ENCODE measurements around the gene BEGAIN. TPM values are rescaled to one million over a fixed set of nuclear protein-coding genes. Genes with fewer than 3 reads are reported as not detected.

The BEGAIN gene
- total and polyA plus RNA-seq, 4 donors, result 0.28 to 2.6 (median 1.00) TPM

DNA sequence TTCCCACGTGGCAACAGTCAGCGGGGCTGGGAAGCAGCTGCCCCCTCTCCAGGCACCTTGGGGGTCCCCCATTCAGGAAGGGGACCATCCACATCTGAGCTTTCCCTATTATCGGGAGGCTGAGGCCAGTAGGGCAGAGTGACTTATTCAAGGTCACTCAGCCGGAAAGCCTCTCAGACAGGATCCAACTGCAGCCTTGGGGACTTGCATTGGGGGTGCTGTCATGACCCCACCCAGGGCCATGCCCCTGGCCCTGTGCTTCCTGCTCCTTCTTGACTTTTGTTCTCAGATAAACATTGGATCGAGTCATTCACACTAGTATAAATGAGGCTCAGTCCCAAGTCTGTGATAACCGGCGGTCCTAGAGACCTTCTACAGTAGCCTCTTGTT, 12.6 kb downstream of the BEGAIN start:
- Histone ChIP-seq H3K27me3 (ENCODE audit: control insufficient read depth in 1 of 2, insufficient read depth in 2 of 2, low read length in 1 of 2) (no peaks in the 10 kb centered on the region), H3K9me3 (ENCODE audit: control insufficient read depth, low read length) (no peaks in the 10 kb centered on the region), H3K36me3 (ENCODE audit: control insufficient read depth in 1 of 2, insufficient read depth in 2 of 2, low read length in 1 of 2) (no peaks in the 10 kb centered on the region), H3K4me3 (ENCODE audit: low read length in 2 of 2) (no peak overlapping the region), H3K4me1 (ENCODE audit: control insufficient read depth in 1 of 2, insufficient read depth in 2 of 2, low read length in 2 of 2) (no peaks in the 10 kb centered on the region), H3K27ac (ENCODE audit: low read depth in 1 of 2, low read length in 2 of 2) (no peak overlapping the region)
- DNase-seq (no peak), ATAC-seq (ENCODE audit: low FRiP score) (no peak)
- WGBS, 2 donors, result 29 to 37% methylated on average over 7 of the region's 7 CpGs
- intact Hi-C loops (cut with DNase I), result no loop called here

DNA sequence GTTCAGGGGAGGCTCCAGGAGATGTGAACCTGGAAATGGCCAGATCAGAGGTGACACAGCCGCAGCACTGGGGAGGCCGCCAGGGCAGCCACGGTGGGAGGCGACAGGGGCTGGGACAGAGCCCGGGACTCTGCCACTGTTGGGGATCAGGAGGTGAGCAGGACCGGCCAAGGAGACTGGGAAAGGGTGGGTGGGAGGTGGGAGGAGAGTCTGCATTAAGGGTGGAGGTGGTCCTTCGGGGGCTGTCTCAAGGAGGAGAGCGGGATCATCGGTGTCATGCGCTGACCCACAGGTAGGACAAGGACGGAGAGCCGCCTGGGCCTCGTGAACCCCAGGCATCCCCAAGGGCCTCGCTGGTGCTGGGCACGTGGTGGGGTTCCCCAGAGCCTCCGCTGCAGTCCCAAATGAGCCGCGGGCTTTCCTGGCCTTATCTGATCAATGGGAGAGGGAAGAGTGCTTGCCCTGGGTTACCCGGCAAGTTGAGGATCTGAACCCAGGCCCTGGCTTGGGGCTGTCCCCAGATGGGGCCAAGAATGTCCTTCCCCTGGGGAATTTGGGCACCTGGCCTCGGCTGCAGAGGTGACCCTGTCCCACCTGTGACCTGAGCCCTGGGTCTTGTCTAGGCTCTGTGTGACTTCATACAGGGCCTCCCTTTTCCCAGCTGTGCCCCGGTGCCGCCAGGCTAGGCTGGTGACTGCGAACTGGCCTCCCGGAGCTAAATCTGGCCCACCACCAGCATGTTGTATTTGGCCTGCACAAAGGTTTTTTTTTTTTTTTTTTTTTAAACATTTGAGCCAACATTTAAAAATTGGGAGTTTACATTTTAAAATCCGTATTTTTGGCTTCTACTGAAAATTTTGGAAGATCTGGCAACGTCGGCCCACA, 13.2 kb downstream of the BEGAIN start:
- ATAC-seq (ENCODE audit: low FRiP score) (no peak), DNase-seq (no peak)
- Histone ChIP-seq H3K27me3 (ENCODE audit: control insufficient read depth in 1 of 2, insufficient read depth in 2 of 2, low read length in 1 of 2) (no peaks in the 10 kb centered on the region), H3K9me3 (ENCODE audit: control insufficient read depth, low read length) (no peaks in the 10 kb centered on the region), H3K27ac (ENCODE audit: low read depth in 1 of 2, low read length in 2 of 2) (no peak overlapping the region), H3K36me3 (ENCODE audit: control insufficient read depth in 1 of 2, insufficient read depth in 2 of 2, low read length in 1 of 2) (no peaks in the 10 kb centered on the region), H3K4me3 (ENCODE audit: low read length in 2 of 2) (no peak overlapping the region), H3K4me1 (ENCODE audit: control insufficient read depth in 1 of 2, insufficient read depth in 2 of 2, low read length in 2 of 2) (no peaks in the 10 kb centered on the region)
- intact Hi-C loops (cut with DNase I), result no loop called here
- WGBS, 2 donors, result 54 to 60% methylated on average over 27 of the region's 27 CpGs

DNA sequence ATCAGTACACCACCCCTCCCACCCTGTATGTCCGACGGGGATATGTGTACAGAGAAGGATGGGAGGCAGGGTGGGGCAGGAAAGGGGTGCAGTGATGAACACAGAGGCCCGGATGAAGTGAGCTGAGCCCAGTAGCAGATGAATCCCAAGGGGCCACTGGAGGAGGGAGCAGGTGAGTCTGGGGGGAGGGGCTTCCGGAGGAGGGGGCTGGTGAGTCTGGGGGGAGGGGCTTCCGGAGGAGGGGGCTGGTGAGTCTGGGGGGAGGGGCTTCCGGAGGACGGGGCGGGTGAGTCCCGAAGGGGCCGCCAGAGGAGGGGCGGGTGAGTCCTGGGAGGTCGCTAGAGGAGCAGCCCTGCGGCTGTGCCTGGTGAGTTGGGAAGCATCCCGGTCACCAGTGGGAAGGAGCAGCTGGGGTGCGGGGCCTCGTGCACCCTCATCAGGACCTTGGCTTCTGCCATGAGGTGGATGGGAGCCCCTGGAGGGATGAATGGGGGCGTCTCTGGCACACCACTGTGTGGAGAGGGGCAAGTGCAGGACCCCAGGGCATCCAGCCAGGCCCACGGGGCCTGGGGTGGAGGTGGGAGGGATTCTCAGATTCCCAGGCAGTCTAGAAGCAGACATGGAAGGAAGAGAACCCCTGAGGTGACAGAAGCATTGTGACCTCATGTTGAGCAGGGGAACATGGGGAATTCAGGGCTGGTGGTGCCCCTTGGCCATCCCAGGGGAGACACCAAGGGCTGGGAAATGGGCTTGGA, 14.0 kb downstream of the BEGAIN start:
- intact Hi-C loops (cut with DNase I), result no loop called here
- DNase-seq, result no peak
- WGBS, 2 donors, result 22 to 24% methylated on average over 11 to 18 of the region's 18 CpGs
- no peak for ATAC-seq (ENCODE audit: low FRiP score)
- Histone ChIP-seq H3K9me3 (ENCODE audit: control insufficient read depth, low read length) (no peaks in the 10 kb centered on the region), H3K27me3 (ENCODE audit: control insufficient read depth in 1 of 2, insufficient read depth in 2 of 2, low read length in 1 of 2) (no peaks in the 10 kb centered on the region), H3K4me1 (ENCODE audit: control insufficient read depth in 1 of 2, insufficient read depth in 2 of 2, low read length in 2 of 2) (no peaks in the 10 kb centered on the region), H3K4me3 (ENCODE audit: low read length in 2 of 2) (no peak overlapping the region), H3K36me3 (ENCODE audit: control insufficient read depth in 1 of 2, insufficient read depth in 2 of 2, low read length in 1 of 2) (no peaks in the 10 kb centered on the region), H3K27ac (ENCODE audit: low read depth in 1 of 2, low read length in 2 of 2) (no peak overlapping the region)

DNA sequence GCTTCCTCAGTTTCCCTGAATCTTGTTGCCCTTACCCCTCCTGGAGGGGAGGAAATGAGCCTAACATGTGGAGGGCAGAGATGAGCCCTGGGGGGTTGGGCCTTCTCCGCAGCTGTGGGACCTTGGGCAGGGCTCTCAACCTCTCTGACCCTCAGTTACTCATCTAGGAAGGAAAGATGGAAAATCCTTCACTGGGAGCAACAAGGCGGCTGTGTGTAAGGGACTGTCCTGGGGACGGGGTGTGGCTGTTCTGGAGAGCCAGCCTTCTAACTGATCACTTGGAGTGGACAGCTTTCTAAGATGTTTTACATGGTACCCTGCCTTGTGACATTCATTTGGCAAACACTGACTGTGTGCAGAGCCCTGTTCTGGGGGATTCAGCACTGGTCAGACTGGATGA, 14.7 kb downstream of the BEGAIN start:
- H3K36me3 ChIP-seq (ENCODE audit: control insufficient read depth in 1 of 2, insufficient read depth in 2 of 2, low read length in 1 of 2), result no peaks in the 10 kb centered on the region
- 68 to 82% methylated on average over 3 of the region's 3 CpGs for WGBS, 2 donors

DNA sequence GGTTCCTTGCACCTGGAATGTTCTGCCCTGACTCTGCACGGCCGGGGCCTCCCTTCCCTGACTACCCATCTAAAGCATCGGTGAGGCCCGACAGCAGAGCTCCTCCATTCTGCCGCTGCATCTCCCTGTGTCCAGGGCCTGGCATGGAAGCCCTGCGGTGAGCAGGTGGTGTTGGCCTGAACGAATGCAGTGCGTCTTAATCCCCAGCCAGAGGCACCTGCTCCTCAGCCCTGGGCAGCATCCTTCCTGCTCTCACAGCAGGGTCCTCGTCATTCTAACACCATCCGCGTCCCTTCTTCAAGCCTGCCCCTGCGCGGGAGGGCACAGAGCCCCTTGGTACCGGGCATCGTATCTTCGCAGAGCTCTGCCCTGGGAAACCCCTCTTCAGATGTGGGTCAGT, 15.4 kb downstream of the BEGAIN start:
- DNase-seq (no peak), ATAC-seq (ENCODE audit: low FRiP score) (no peak)
- intact Hi-C loops (cut with DNase I), result no loop called here
- Histone ChIP-seq H3K27ac (ENCODE audit: low read depth in 1 of 2, low read length in 2 of 2) (no peak overlapping the region), H3K27me3 (ENCODE audit: control insufficient read depth in 1 of 2, insufficient read depth in 2 of 2, low read length in 1 of 2) (no peaks in the 10 kb centered on the region), H3K9me3 (ENCODE audit: control insufficient read depth, low read length) (no peaks in the 10 kb centered on the region), H3K4me1 (ENCODE audit: control insufficient read depth in 1 of 2, insufficient read depth in 2 of 2, low read length in 2 of 2) (no peaks in the 10 kb centered on the region), H3K4me3 (ENCODE audit: low read length in 2 of 2) (no peak overlapping the region), H3K36me3 (ENCODE audit: control insufficient read depth in 1 of 2, insufficient read depth in 2 of 2, low read length in 1 of 2) (no peaks in the 10 kb centered on the region)
- 85 to 91% methylated on average over 16 of the region's 16 CpGs for WGBS, 2 donors

More for the DNA sequence above, 14.7 kb downstream of the BEGAIN start:
- Histone ChIP-seq H3K27ac (ENCODE audit: low read depth in 1 of 2, low read length in 2 of 2) (no peak overlapping the region), H3K4me1 (ENCODE audit: control insufficient read depth in 1 of 2, insufficient read depth in 2 of 2, low read length in 2 of 2) (no peaks in the 10 kb centered on the region), H3K4me3 (ENCODE audit: low read length in 2 of 2) (no peak overlapping the region), H3K9me3 (ENCODE audit: control insufficient read depth, low read length) (no peaks in the 10 kb centered on the region), H3K27me3 (ENCODE audit: control insufficient read depth in 1 of 2, insufficient read depth in 2 of 2, low read length in 1 of 2) (no peaks in the 10 kb centered on the region)
- ATAC-seq (ENCODE audit: low FRiP score), result no peak
- no peak for DNase-seq
- intact Hi-C loops (cut with DNase I), result no loop called here

DNA sequence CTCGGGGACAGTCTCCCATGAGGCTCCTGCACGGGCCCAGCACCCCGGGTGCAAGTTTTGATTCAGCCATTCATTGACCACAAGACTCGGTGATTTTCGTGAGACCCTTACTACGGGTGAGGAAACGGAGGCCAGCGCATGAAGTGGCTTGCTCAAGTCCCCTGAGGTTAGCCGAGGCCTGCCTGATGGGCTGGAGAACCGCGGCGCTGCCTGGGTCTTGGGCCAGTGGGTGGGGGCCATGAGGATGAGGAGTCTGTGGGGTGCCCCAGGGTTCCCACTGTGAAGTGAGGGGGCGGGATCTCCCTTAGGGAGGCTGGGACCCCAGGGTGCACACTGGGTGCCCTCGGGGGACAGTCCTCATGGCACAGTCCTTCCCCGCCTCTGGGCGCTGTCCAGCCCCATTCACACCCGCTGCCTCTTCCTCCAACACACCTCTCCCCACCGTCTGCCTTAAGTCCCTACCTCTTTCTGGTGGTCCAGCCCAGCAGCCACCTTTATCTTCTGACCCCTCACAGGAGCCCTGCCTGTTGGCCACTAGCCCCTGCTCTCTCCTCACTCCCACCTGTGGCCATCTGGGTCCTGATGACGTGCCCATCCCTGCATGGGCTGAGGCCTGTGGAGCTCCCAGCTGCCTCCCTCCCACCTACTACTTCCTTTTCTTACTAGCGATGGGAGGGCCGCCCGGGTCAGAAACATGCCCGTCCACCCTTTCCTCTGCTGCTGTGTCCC, 16.3 kb downstream of the BEGAIN start:
- no peaks in the 10 kb centered on the region for H3K27me3 ChIP-seq (ENCODE audit: control insufficient read depth in 1 of 2, insufficient read depth in 2 of 2, low read length in 1 of 2)
- intact Hi-C loops (cut with DNase I), result no loop called here

DNA sequence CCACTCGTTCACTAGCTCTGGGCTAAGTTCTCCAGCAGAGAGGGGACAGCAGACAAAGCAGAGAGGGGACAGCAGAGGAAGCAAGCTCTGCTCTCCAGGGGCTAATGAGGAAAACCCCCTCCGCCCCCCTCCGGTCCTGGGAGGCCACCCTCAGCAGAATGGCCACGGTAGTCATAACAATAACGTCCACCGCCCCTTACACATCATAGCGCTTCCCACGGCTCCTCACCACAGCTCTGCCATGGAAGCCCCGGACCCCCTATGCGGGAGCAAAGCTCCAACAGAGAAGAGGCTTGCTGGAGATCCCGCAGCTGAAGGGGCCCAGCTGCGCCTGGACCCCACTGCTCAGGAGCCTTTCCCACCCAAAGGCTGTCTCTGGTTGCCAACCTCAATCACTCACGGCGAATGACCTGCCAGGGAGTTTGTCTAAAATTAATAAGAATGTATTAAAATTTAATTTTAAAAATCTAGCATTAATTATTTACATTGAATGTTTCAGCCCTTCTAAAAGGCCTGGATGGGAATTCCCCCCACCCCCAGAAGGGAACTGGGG, 17.4 kb downstream of the BEGAIN start:
- Histone ChIP-seq H3K9me3 (ENCODE audit: control insufficient read depth, low read length) (no peaks in the 10 kb centered on the region), H3K4me1 (ENCODE audit: control insufficient read depth in 1 of 2, insufficient read depth in 2 of 2, low read length in 2 of 2) (no peaks in the 10 kb centered on the region), H3K27ac (ENCODE audit: low read depth in 1 of 2, low read length in 2 of 2) (no peak overlapping the region), H3K36me3 (ENCODE audit: control insufficient read depth in 1 of 2, insufficient read depth in 2 of 2, low read length in 1 of 2) (no peaks in the 10 kb centered on the region), H3K4me3 (ENCODE audit: low read length in 2 of 2) (no peak overlapping the region), H3K27me3 (ENCODE audit: control insufficient read depth in 1 of 2, insufficient read depth in 2 of 2, low read length in 1 of 2) (no peaks in the 10 kb centered on the region)
- no peak for DNase-seq
- no peak for ATAC-seq (ENCODE audit: low FRiP score)
- WGBS, 2 donors, result 30 to 41% methylated on average over 14 of the region's 14 CpGs
- intact Hi-C loops (cut with DNase I), result no loop called here

More for the DNA sequence above, 16.3 kb downstream of the BEGAIN start:
- no peak for ATAC-seq (ENCODE audit: low FRiP score)
- no peaks in the 10 kb centered on the region for H3K4me1 ChIP-seq (ENCODE audit: control insufficient read depth in 1 of 2, insufficient read depth in 2 of 2, low read length in 2 of 2)
- no peaks in the 10 kb centered on the region for H3K36me3 ChIP-seq (ENCODE audit: control insufficient read depth in 1 of 2, insufficient read depth in 2 of 2, low read length in 1 of 2)
- WGBS, 2 donors, result 83 to 88% methylated on average over 23 of the region's 23 CpGs
- no peak overlapping the region for H3K27ac ChIP-seq (ENCODE audit: low read depth in 1 of 2, low read length in 2 of 2)
- no peaks in the 10 kb centered on the region for H3K9me3 ChIP-seq (ENCODE audit: control insufficient read depth, low read length)
- H3K4me3 ChIP-seq (ENCODE audit: low read length in 2 of 2), result no peak overlapping the region
- no peak for DNase-seq

DNA sequence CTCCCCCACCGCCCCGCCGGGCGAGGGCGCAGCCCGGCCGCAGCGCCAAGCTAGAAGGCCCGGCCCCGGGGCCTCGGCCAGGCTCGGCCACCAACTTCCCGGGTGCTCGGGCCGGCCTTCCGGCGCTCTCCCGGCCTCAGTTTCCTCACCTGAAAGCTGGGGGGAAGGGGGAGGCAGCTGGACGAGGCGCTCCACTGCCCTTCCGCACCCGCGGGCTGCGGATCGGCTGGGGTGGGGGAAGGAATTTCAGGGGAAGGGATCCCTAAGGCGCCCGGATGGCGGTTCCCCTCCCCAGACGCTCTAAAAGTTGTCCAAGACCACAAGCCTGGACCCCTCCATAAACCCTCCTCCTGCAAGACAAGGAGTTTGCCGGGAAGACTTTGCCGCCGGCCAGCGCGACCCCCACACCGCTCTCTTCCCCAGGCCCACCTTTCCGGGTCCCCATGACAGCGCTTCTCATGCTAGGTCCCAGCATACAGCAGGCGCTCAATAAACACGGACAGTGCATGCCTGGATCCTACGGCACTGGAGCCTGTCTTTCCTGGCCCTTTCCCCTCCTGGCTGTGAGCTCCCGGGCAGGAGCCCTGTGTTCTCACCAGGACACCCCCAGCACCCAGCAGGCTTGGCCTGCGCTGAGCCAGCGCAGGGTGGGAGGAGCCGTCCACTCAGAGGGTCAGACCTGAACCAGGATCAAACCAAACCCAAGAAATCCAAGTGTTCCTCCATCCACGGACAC, 18.1 kb downstream of the BEGAIN start:
- H3K27me3 ChIP-seq (ENCODE audit: control insufficient read depth in 1 of 2, insufficient read depth in 2 of 2, low read length in 1 of 2), result no peaks in the 10 kb centered on the region
- ATAC-seq (ENCODE audit: low FRiP score), result no peak

More for the DNA sequence above, 18.1 kb downstream of the BEGAIN start:
- Histone ChIP-seq H3K4me1 (ENCODE audit: control insufficient read depth in 1 of 2, insufficient read depth in 2 of 2, low read length in 2 of 2) (no peaks in the 10 kb centered on the region), H3K9me3 (ENCODE audit: control insufficient read depth, low read length) (no peaks in the 10 kb centered on the region), H3K4me3 (ENCODE audit: low read length in 2 of 2) (peak overlapping the region in 1 of 2 donors; percentile 33), H3K36me3 (ENCODE audit: control insufficient read depth in 1 of 2, insufficient read depth in 2 of 2, low read length in 1 of 2) (no peaks in the 10 kb centered on the region), H3K27ac (ENCODE audit: low read depth in 1 of 2, low read length in 2 of 2) (no peak overlapping the region)
- intact Hi-C loops (cut with DNase I), result no loop called here
- 4 to 5% methylated on average over 35 to 45 of the region's 45 CpGs for WGBS, 2 donors
- DNase-seq, result no peak

Measured in aorta (tissue), 5 donors.